ENCODE data around the gene CMIP. TPM values are rescaled to one million over a fixed set of nuclear protein-coding genes. Genes with fewer than 3 reads are reported as not detected.

CMIP gene
- total RNA-seq, 1 experiment from 2014 or later, result 63.7 TPM

DNA sequence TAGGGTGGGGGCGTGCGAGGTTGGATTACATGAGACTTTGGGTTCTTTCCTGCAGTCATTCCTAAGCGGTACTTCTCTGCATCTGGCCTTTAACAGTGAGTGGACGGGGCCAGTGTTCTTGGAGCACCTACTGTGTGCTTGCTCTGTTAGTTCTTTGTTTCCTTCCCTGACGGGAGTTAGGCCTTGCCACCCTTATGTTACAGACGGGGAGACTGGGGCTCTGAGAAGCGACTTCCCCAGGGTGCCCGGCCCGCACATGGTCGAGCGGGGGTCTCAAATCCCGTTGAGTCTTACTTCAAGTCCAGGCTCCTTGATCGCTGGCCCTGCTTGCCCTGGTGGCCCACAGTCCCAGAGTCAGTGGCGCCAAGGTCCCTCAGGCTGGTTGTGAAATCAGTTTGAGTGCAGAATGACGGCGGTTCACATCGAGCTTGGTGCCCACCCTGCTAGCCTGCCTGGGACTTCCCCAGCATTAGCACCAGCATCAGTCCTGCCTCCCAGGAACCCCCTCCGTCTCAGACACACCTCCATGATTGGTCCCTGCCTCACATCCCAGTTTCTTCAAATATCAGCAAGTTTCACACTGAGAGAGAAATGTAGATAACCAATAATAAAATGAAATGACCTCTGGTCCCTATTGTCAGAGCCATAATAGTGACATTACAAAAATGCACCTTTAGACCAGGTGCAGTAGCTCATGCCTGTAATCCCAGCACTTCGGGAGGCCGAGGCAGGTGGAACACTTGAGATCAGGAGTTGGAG lies 128.0 kb downstream of the CMIP start:
- no peaks in the 10 kb centered on the region for H3K36me3 Mint-ChIP-seq
- TF ChIP-seq OVOL2 (CRISPR knock-in tag; IDR thresholded peaks at IDR 0.05; ENCODE audit: borderline replicate concordance), result no peak
- no peak for TF ChIP-seq KAT7 (CRISPR knock-in tag; IDR thresholded peaks at IDR 0.05; ENCODE audit: borderline replicate concordance)
- no peak for TF ChIP-seq SOX15 (CRISPR knock-in tag; IDR thresholded peaks at IDR 0.05)
- no peak for TF ChIP-seq CREM (CRISPR knock-in tag; IDR thresholded peaks at IDR 0.05)
- no peak for TF ChIP-seq CTCF (IDR thresholded peaks at IDR 0.05)
- no peaks in the 10 kb centered on the region; the same call in 1 of the 2 replicates for H3K27me3 Mint-ChIP-seq (ENCODE audit: low read depth)
- ATAC-seq (no peak), DNase-seq (ENCODE audit: low spot score) (no peak)
- ChIA-PET CTCF (interaction anchor here (1.2 to 1.3 kb wide), 2 partner anchors 10 to 13 kb away, joined by 3 to 4 read pairs; no protein-coding TSS in a partner anchor), POLR2A (no interaction called here)
- H3K27ac Mint-ChIP-seq, result no peak overlapping the region; the same call in 1 of the 2 replicates
- H3K4me1 Mint-ChIP-seq, result peaks cover 28% of the 10 kb centered on the region
- no peak overlapping the region for H3K4me3 Mint-ChIP-seq
- no peaks in the 10 kb centered on the region for H3K9me3 Mint-ChIP-seq

DNA sequence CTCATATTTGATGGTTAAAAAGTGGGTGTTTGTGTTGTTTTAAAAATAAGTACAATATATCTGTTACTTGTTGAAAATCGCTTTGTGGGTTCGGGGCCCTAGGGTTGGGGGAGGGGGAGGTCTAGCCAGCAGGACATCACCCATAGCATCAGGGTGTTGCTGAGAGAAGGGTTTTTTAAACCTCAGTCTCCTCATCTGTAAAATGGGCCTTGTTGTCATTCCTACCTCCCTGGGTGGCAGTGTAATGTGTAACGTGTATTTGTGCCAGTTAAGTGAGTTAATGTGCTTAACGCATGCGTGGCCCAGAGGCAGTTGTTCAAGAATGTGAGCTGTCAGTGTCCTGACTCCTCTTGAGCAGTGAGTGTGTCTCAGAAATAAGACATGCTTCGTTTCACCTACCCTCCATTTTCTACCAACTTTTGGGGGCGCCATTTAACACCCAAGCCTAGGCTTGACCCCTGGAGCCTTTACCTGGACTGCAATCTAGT lies 129.0 kb downstream of the CMIP start:
- POLR2A ChIA-PET, result interaction anchor here (0.7 kb wide), 1 partner anchor 144 kb away, joined by 4 read pairs; no protein-coding TSS in a partner anchor
- Mint-ChIP-seq H3K9me3 (no peaks in the 10 kb centered on the region), H3K27ac (no peak overlapping the region), H3K27me3 (ENCODE audit: low read depth) (no peaks in the 10 kb centered on the region; the same call in 1 of the 2 replicates), H3K36me3 (no peaks in the 10 kb centered on the region), H3K4me3 (no peak overlapping the region), H3K4me1 (peaks cover 24% of the 10 kb centered on the region)
- no peak for ATAC-seq
- DNase-seq (ENCODE audit: low spot score), result no peak
- no peak for TF ChIP-seq NFE2L1 (CRISPR knock-in tag; IDR thresholded peaks at IDR 0.05)
- TF ChIP-seq STAT6 (CRISPR knock-in tag; conservative IDR thresholded peaks at IDR 0.05; ENCODE audit: low read depth), result no peak
- TF ChIP-seq TEAD1 (CRISPR knock-in tag; IDR thresholded peaks at IDR 0.05), result no peak
- no peak for TF ChIP-seq GABPB1 (CRISPR knock-in tag; IDR thresholded peaks at IDR 0.05)
- no peak for TF ChIP-seq ZMAT4 (CRISPR knock-in tag; IDR thresholded peaks at IDR 0.05)
- no peak for TF ChIP-seq E2F1 (CRISPR knock-in tag; IDR thresholded peaks at IDR 0.05)
- no peak for TF ChIP-seq ZNF317 (CRISPR knock-in tag; IDR thresholded peaks at IDR 0.05; ENCODE audit: borderline replicate concordance, low read depth)
- TF ChIP-seq ZNF263 (CRISPR knock-in tag; IDR thresholded peaks at IDR 0.05; ENCODE audit: low read depth), result no peak
- TF ChIP-seq JAZF1 (CRISPR knock-in tag; IDR thresholded peaks at IDR 0.05), result no peak
- TF ChIP-seq ZSCAN18 (CRISPR knock-in tag; IDR thresholded peaks at IDR 0.05), result no peak
- TF ChIP-seq ZNF138 (CRISPR knock-in tag; conservative IDR thresholded peaks at IDR 0.05), result no peak
- no peak for TF ChIP-seq ETV6 (CRISPR knock-in tag; IDR thresholded peaks at IDR 0.05)
- no peak for TF ChIP-seq SMAD3 (CRISPR knock-in tag; IDR thresholded peaks at IDR 0.05; ENCODE audit: borderline replicate concordance)
- no peak for TF ChIP-seq ZNF121 (CRISPR knock-in tag; IDR thresholded peaks at IDR 0.05)
- no peak for TF ChIP-seq NR1H2 (CRISPR knock-in tag; IDR thresholded peaks at IDR 0.05)
- no peak for TF ChIP-seq SOX15 (CRISPR knock-in tag; IDR thresholded peaks at IDR 0.05)
- no peak for TF ChIP-seq GTF2I (CRISPR knock-in tag; conservative IDR thresholded peaks at IDR 0.05)
- TF ChIP-seq, protein P1, sequence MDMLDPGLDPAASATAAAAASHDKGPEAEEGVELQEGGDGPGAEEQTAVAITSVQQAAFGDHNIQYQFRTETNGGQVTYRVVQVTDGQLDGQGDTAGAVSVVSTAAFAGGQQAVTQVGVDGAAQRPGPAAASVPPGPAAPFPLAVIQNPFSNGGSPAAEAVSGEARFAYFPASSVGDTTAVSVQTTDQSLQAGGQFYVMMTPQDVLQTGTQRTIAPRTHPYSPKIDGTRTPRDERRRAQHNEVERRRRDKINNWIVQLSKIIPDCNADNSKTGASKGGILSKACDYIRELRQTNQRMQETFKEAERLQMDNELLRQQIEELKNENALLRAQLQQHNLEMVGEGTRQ (CRISPR knock-in tag; IDR thresholded peaks at IDR 0.05), result no peak
- CTCF ChIA-PET, result interaction anchor here (0.7 to 1.3 kb wide), 3 partner anchors 9 to 12 kb away, joined by 3 to 4 read pairs (median 3); no protein-coding TSS in a partner anchor

All from WTC11 (cell line).